PC-3 (cell line): Measurements from ENCODE around the gene FOXK2. TPM values are rescaled to one million over a fixed set of nuclear protein-coding genes. Genes with fewer than 3 reads are reported as not detected.

ENCODE experiments used
- ATAC-seq: fragments of 200-7000 bp; cut with Tn5 transposase; 2 replicates; pipeline ENCODE4 v1.9.1; 2020; ENCODE audit warnings: mild to moderate bottlenecking, moderate library complexity
- BruUV-seq: library from RNA; stranded (reverse); fragments of 400-500 nt; replicated peaks from 2 replicates; lab custom pipeline; 2021; lab: Mats Ljungman, UMichigan
- CTCF ChIA-PET: fragments of 300-600 bp; sonication (Branson Sonifier 250); formaldehyde crosslinking; loops from one replicate; lab custom pipeline; 2022; ENCODE audit warnings: antibody characterized with exemption; lab: Charles Lee
- POLR2A ChIA-PET: fragments of 300-600 bp; sonication (Branson Sonifier 250); formaldehyde crosslinking; loops from one replicate; lab custom pipeline; 2022; ENCODE audit warnings: antibody characterized with exemption; ENCODE audit not compliant: unreplicated experiment; lab: Charles Lee
- DNase-seq: peaks from one replicate; pipeline ENCODE4 v3.0.0-alpha.2; 2015
- H2AFZ ChIP-seq: fragments of 300-600 bp; sonication (generic); 2 replicates; pipeline ENCODE4 v1.6.0; 2016; ENCODE audit warnings: antibody characterized with exemption, low read length
- H3F3A ChIP-seq: fragments of 300-600 bp; sonication (generic); one replicate; pipeline ENCODE4 v1.6.0; 2017; ENCODE audit warnings: antibody characterized with exemption, low read length, control low read depth, mild to moderate bottlenecking; ENCODE audit not compliant: unreplicated experiment
- H3K27ac ChIP-seq: fragments of 300-600 bp; sonication (generic); 2 replicates; pipeline ENCODE4 v1.5.1; 2016; ENCODE audit warnings: mild to moderate bottlenecking, low read length
- H3K27me3 ChIP-seq: fragments of 300-600 bp; sonication (generic); 2 replicates; pipeline ENCODE4 v1.6.1; 2016; ENCODE audit warnings: low read length, mixed read lengths
- H3K36me3 ChIP-seq: fragments of 300-600 bp; sonication (generic); 2 replicates; pipeline ENCODE4 v1.6.1; 2016; ENCODE audit warnings: low read depth, mixed run types, low read length, mixed read lengths
- H3K4me1 ChIP-seq: fragments of 300-600 bp; sonication (generic); 2 replicates; pipeline ENCODE4 v1.5.1; 2016; ENCODE audit warnings: low read length; ENCODE audit not compliant: insufficient read depth
- H3K4me2 ChIP-seq: fragments of 300-600 bp; sonication (generic); 2 replicates; pipeline ENCODE4 v1.6.0; 2016; ENCODE audit warnings: low read length
- H3K4me3 ChIP-seq: fragments of 300-600 bp; sonication (generic); 2 replicates; pipeline ENCODE4 v1.5.1; 2016; ENCODE audit warnings: mild to moderate bottlenecking, low read length, mixed read lengths
- H3K79me2 ChIP-seq: fragments of 300-600 bp; sonication (generic); 2 replicates; pipeline ENCODE4 v1.6.1; 2017; ENCODE audit warnings: low read length, mixed read lengths
- H3K9ac ChIP-seq: fragments of 300-600 bp; sonication (generic); 2 replicates; pipeline ENCODE4 v1.6.0; 2016; ENCODE audit warnings: mild to moderate bottlenecking, low read length
- H3K9me2 ChIP-seq: fragments of 300-600 bp; sonication (generic); replicated peaks from 2 replicates; pipeline ENCODE4 v1.6.1; 2016; ENCODE audit warnings: mixed run types, low read length, mixed read lengths
- H3K9me3 ChIP-seq: fragments of 300-600 bp; sonication (generic); 2 replicates; pipeline ENCODE4 v1.6.1; 2016; ENCODE audit warnings: low read length, mixed read lengths
- H4K20me1 ChIP-seq: fragments of 300-600 bp; sonication (generic); 2 replicates; pipeline ENCODE4 v1.6.1; 2016; ENCODE audit warnings: low read length, mixed read lengths
- CTCF ChIP-seq: fragments of 300-600 bp; sonication (generic); conservative IDR thresholded peaks from 2 replicates; pipeline ENCODE4 v1.5.1; 2017; ENCODE audit warnings: antibody characterized with exemption, low read depth, mild to moderate bottlenecking, low read length
- EZH2 ChIP-seq: fragments of 300-600 bp; sonication (generic); IDR thresholded peaks from one replicate; pipeline ENCODE4 v1.6.1; 2017; ENCODE audit warnings: antibody characterized with exemption, mild to moderate bottlenecking, low read length; ENCODE audit not compliant: unreplicated experiment
- EZH2phosphoT487 ChIP-seq: fragments of 300-600 bp; sonication (generic); IDR thresholded peaks from 2 replicates; pipeline ENCODE4 v1.6.1; 2018; ENCODE audit warnings: mild to moderate bottlenecking, antibody characterized with exemption, low read length, borderline replicate concordance
- intact Hi-C: fragments of 100-400 bp; cut with micrococcal nuclease; formaldehyde crosslinking; loops from 2 replicates; pipeline ENCODE4 v1.9.0; 2023
- total RNA-seq: library from RNA; depleted of rRNA; stranded (reverse); fragments of >200 nt; gene quantifications from 2 replicates; pipeline ENCODE4 v1.2.3, GENCODE V29; 2014

Gene FOXK2
- total RNA-seq, 1 experiment from 2014 or later, result 60.5 TPM

DNA sequence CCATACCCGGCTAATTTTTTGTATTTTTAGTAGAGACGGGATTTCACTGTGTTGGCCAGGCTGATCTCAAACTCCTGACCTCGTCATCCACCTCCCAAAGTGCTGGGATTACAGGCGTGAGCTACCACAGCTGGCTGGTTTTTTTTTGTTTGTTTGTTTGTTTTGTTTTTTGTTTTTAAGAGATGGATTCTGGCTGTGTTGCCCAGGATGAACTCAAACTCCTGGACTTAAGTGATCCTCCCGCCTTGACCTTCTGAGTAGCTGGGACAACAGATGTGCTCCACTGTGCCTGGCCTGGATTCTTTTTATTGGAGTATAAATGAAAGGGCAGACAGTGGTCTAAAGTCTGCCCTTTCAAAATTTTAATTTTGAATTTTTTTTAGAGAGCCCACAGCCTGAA, 44.7 kb downstream of the FOXK2 start:
- TSS peak; percentile 9 for BruUV-seq
- no peaks in the 10 kb centered on the region for H3K9me3 ChIP-seq
- peaks cover 3% of the 10 kb centered on the region for H3F3A ChIP-seq
- peaks cover 12% of the 10 kb centered on the region for H3K4me1 ChIP-seq
- peaks cover 55% of the 10 kb centered on the region for H4K20me1 ChIP-seq
- H3K9me2 ChIP-seq, result no peaks in the 10 kb centered on the region
- H3K79me2 ChIP-seq, result peaks cover 97% of the 10 kb centered on the region
- H3K27ac ChIP-seq, result no peak overlapping the region
- H3K9ac ChIP-seq, result no peak overlapping the region
- H3K27me3 ChIP-seq, result no peaks in the 10 kb centered on the region
- intact Hi-C loops, result no loop called here
- H3K4me2 ChIP-seq, result no peak overlapping the region
- ATAC-seq (no peak), DNase-seq (no peak)
- ChIA-PET POLR2A (no interaction called here), CTCF (no interaction called here)
- TF ChIP-seq EZH2phosphoT487, result no peak
- no peak for TF ChIP-seq EZH2
- TF ChIP-seq CTCF, result no peak
- H2AFZ ChIP-seq, result no peak overlapping the region
- H3K36me3 ChIP-seq, result peaks cover 37% of the 10 kb centered on the region
- H3K4me3 ChIP-seq, result no peak overlapping the region

DNA sequence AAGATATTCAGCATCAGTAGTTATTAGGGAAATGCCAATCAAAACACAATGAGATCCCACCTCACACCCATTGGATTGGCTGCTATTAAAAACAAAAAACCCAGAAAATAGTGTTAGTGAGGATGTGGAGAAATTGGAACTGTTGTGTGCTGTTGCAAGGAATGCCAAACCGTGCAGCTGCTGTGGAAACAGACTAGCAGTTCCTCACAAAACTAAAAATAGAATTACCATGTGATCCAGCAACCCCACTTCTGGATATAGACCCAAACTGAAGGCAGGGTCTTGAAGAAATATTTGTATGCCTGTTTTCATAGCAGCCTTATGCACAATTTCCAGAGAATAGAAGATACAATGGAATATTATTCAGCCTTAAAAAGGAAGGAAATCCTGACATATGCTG, 46.0 kb downstream of the FOXK2 start:
- ChIA-PET POLR2A (no interaction called here), CTCF (no interaction called here)
- peaks cover 88% of the 10 kb centered on the region for H3K79me2 ChIP-seq
- peaks cover 12% of the 10 kb centered on the region for H3K4me1 ChIP-seq
- H3K9me2 ChIP-seq, result no peaks in the 10 kb centered on the region
- no peak overlapping the region for H2AFZ ChIP-seq
- H3K4me2 ChIP-seq, result no peak overlapping the region
- intact Hi-C loops, result no loop called here
- DNase-seq, result no peak
- no peak overlapping the region for H3K9ac ChIP-seq
- BruUV-seq, result no TSS peak
- H3F3A ChIP-seq, result peaks cover under 1% of the 10 kb centered on the region
- H3K27me3 ChIP-seq, result no peaks in the 10 kb centered on the region
- no peak overlapping the region for H3K27ac ChIP-seq
- no peak overlapping the region for H3K4me3 ChIP-seq
- peaks cover 52% of the 10 kb centered on the region for H4K20me1 ChIP-seq
- TF ChIP-seq EZH2 (no peak), CTCF (no peak), EZH2phosphoT487 (no peak)
- peaks cover 37% of the 10 kb centered on the region for H3K36me3 ChIP-seq
- no peak for ATAC-seq
- no peaks in the 10 kb centered on the region for H3K9me3 ChIP-seq

GRCh38 chr17:82566129-82566960, 46.8 kb downstream of the FOXK2 start:
- ChIA-PET POLR2A (no interaction called here), CTCF (no interaction called here)
- H3K9ac ChIP-seq, result no peak overlapping the region
- H2AFZ ChIP-seq, result no peak overlapping the region
- BruUV-seq, result no TSS peak
- no peaks in the 10 kb centered on the region for H3F3A ChIP-seq
- no peak overlapping the region for H3K27ac ChIP-seq
- TF ChIP-seq CTCF (no peak), EZH2 (no peak), EZH2phosphoT487 (no peak)
- no peaks in the 10 kb centered on the region for H3K27me3 ChIP-seq
- ATAC-seq (no peak), DNase-seq (no peak)
- H3K9me3 ChIP-seq, result no peaks in the 10 kb centered on the region
- H3K4me3 ChIP-seq, result no peak overlapping the region
- intact Hi-C loops, result no loop called here
- no peak overlapping the region for H3K4me2 ChIP-seq
- no peaks in the 10 kb centered on the region for H3K9me2 ChIP-seq
- peaks cover 12% of the 10 kb centered on the region for H3K4me1 ChIP-seq
- peaks cover 82% of the 10 kb centered on the region for H3K79me2 ChIP-seq
- H3K36me3 ChIP-seq, result peaks cover 37% of the 10 kb centered on the region
- H4K20me1 ChIP-seq, result peaks cover 47% of the 10 kb centered on the region
